ENCODE data around the gene C7orf33. TPM values are rescaled to one million over a fixed set of nuclear protein-coding genes. Genes with fewer than 3 reads are reported as not detected.

The C7orf33 gene
- total RNA-seq, 1 experiment from 2014 or later, result not detected

- no peak for DNase-seq
- H2BK20ac ChIP-seq (ENCODE audit: low read depth, low read length, poor library complexity, severe bottlenecking), result no peak overlapping the region
- no peak overlapping the region for H3K27ac ChIP-seq (ENCODE audit: insufficient read length, low read depth, low read length)
- Mint-ChIP-seq H3K36me3 (ENCODE audit: insufficient read depth in 1 of 3, low read depth in 3 of 3) (peaks cover 0 to 6% (median 0%) of the 10 kb centered on the region in 3 experiments; a peak in 4 of 7 replicates), H3K27ac (no peak overlapping the region), H3K27me3 (ENCODE audit: low read depth) (no peaks in the 10 kb centered on the region; the same call in 1 of the 2 replicates), H3K9me3 (peaks cover 0 to 8% of the 10 kb centered on the region in 2 experiments; a peak in 3 of 5 replicates), H3K4me1 (peaks cover 20 to 23% of the 10 kb centered on the region in 2 experiments), H3K4me3 (no peak overlapping the region)
- H4K8ac ChIP-seq (replicated peaks; ENCODE audit: insufficient read length, low read depth, low read length), result no peak overlapping the region
- no peaks in the 10 kb centered on the region for H3K9me3 ChIP-seq (ENCODE audit: control insufficient read depth, low read depth, low read length)
- no peak overlapping the region for H2BK12ac ChIP-seq (ENCODE audit: insufficient read length, low read depth, low read length)
- no peak overlapping the region for H4K5ac ChIP-seq (ENCODE audit: insufficient read length, low read depth, low read length)
- no peak overlapping the region for H2BK15ac ChIP-seq (ENCODE audit: low read depth, low read length)
- H2AK5ac ChIP-seq (ENCODE audit: insufficient read length, low read length), result no peak overlapping the region
- no peaks in the 10 kb centered on the region for H4K20me1 ChIP-seq (ENCODE audit: control insufficient read depth, insufficient read depth, insufficient read length)
- H3K79me1 ChIP-seq (ENCODE audit: insufficient read depth, low read depth, low read length, poor library complexity, severe bottlenecking), result no peaks in the 10 kb centered on the region
- no peak overlapping the region for H2AFZ ChIP-seq (ENCODE audit: low read length)
- H3T11ph ChIP-seq (ENCODE audit: low read length), result no peak overlapping the region
- H3K56ac ChIP-seq (ENCODE audit: insufficient read length, low read depth, low read length), result no peak overlapping the region
- TF ChIP-seq CTCF (conservative IDR thresholded peaks at IDR 0.05), result no peak
- no peak overlapping the region for H4K91ac ChIP-seq (ENCODE audit: insufficient read length, low read depth, low read length)
- H3K9ac ChIP-seq (ENCODE audit: extremely low read depth, insufficient read length, low read length), result no peak overlapping the region
- H3K27me3 ChIP-seq (ENCODE audit: insufficient read depth, low read length), result no peaks in the 10 kb centered on the region
- no peak overlapping the region for H3K4ac ChIP-seq (ENCODE audit: low read depth, low read length)
- no peak overlapping the region for H3K18ac ChIP-seq (ENCODE audit: insufficient read length, low read depth, low read length)
- H3K79me2 ChIP-seq (ENCODE audit: insufficient read depth, low read length), result no peaks in the 10 kb centered on the region
- H3K4me2 ChIP-seq (ENCODE audit: insufficient read depth, insufficient read length, low read length), result no peak overlapping the region
- no peak overlapping the region for H3K23ac ChIP-seq (ENCODE audit: insufficient read length, low read depth, low read length)
- H2BK120ac ChIP-seq (ENCODE audit: low read depth, low read length, poor library complexity, severe bottlenecking), result no peak overlapping the region
- H2BK5ac ChIP-seq (ENCODE audit: insufficient read length, low read length), result no peak overlapping the region
- no peaks in the 10 kb centered on the region for H3K23me2 ChIP-seq (ENCODE audit: insufficient read length, low read depth, low read length, poor library complexity, severe bottlenecking)
- no CpG with 5 or more reads among the region's 1 CpG for WGBS (ENCODE audit: extremely low coverage, insufficient read length, low lambda C conversion rate)
- H3K4me1 ChIP-seq (ENCODE audit: insufficient read depth, low read length), result no peaks in the 10 kb centered on the region
- no peak overlapping the region for H3K14ac ChIP-seq (ENCODE audit: insufficient read depth, low read length)
Measured at GRCh38 chr7:148621563-148621962, 31.0 kb downstream of the C7orf33 start.

Data from H9 (cell line).